ENCODE data around the gene PRR22. TPM values are rescaled to one million over a fixed set of nuclear protein-coding genes. Genes with fewer than 3 reads are reported as not detected.

The PRR22 gene
- total RNA-seq, 2 experiments from 2014 or later: 4.4 to 5.0 TPM

GRCh38 chr19:5826531-5827341, 42.2 kb upstream of the PRR22 start:
- DNase-seq (peak; percentile 54), ATAC-seq (no peak)
- peaks cover 7% of the 10 kb centered on the region for H3K4me1 Mint-ChIP-seq (ENCODE audit: low read depth)
- no peaks in the 10 kb centered on the region for H3K36me3 Mint-ChIP-seq (ENCODE audit: low read depth)
- H3K27me3 Mint-ChIP-seq: no peaks in the 10 kb centered on the region
- peak overlapping the region; percentile 79 for H3K27ac Mint-ChIP-seq
- TF ChIP-seq CTCF (IDR thresholded peaks at IDR 0.05): no peak
- ChIA-PET CTCF (interaction anchor here (1.8 to 3.5 kb wide), 2 partner anchors 23 to 141 kb away, joined by 4 to 36 read pairs; partner anchors contain the start of gene NRTN), POLR2A (interaction anchor here (1.6 to 3.5 kb wide), 3 partner anchors 37 to 108 kb away, joined by 7 to 34 read pairs (median 16); partner anchors contain the start of genes DUS3L, NDUFA11 and VMAC)
- no peaks in the 10 kb centered on the region for H3K9me3 Mint-ChIP-seq
- intact Hi-C loops (cut with micrococcal nuclease): no loop called here
- H3K4me3 Mint-ChIP-seq: peak overlapping the region; percentile 73

- no peaks in the 10 kb centered on the region for H3K9me3 Mint-ChIP-seq
- no peak overlapping the region for H3K27ac Mint-ChIP-seq
- no peak for ATAC-seq
- no peak for TF ChIP-seq CTCF (IDR thresholded peaks at IDR 0.05)
- no peaks in the 10 kb centered on the region for H3K36me3 Mint-ChIP-seq (ENCODE audit: low read depth)
- intact Hi-C loops (cut with micrococcal nuclease): no loop called here
- no peak for DNase-seq
- CTCF ChIA-PET: interaction anchor here (1.4 kb wide), 1 partner anchor 21 kb away, joined by 6 read pairs; no protein-coding TSS in a partner anchor
- H3K27me3 Mint-ChIP-seq: no peaks in the 10 kb centered on the region
- H3K4me1 Mint-ChIP-seq (ENCODE audit: low read depth): peaks cover 7% of the 10 kb centered on the region
- POLR2A ChIA-PET: no interaction called here
- no peak overlapping the region for H3K4me3 Mint-ChIP-seq
Observed at GRCh38 chr19:5825178-5825577, 40.6 kb upstream of the PRR22 start.

GRCh38 chr19:5824751-5825150, 40.2 kb upstream of the PRR22 start:
- no peaks in the 10 kb centered on the region for H3K9me3 Mint-ChIP-seq
- DNase-seq: no peak
- ChIA-PET POLR2A (interaction anchor here (0.9 kb wide), 1 partner anchor 11 kb away, joined by 3 read pairs; no protein-coding TSS in a partner anchor), CTCF (interaction anchor here (1.4 kb wide), 1 partner anchor 21 kb away, joined by 6 read pairs; no protein-coding TSS in a partner anchor)
- TF ChIP-seq CTCF (IDR thresholded peaks at IDR 0.05): no peak
- no peak for ATAC-seq
- intact Hi-C loops (cut with micrococcal nuclease): no loop called here
- no peak overlapping the region for H3K27ac Mint-ChIP-seq
- H3K4me3 Mint-ChIP-seq: no peak overlapping the region
- no peaks in the 10 kb centered on the region for H3K36me3 Mint-ChIP-seq (ENCODE audit: low read depth)
- H3K4me1 Mint-ChIP-seq (ENCODE audit: low read depth): peaks cover 7% of the 10 kb centered on the region
- H3K27me3 Mint-ChIP-seq: no peaks in the 10 kb centered on the region

- Mint-ChIP-seq H3K36me3 (ENCODE audit: low read depth) (no peaks in the 10 kb centered on the region), H3K9me3 (no peaks in the 10 kb centered on the region), H3K27me3 (no peaks in the 10 kb centered on the region), H3K27ac (no peak overlapping the region), H3K4me3 (no peak overlapping the region), H3K4me1 (ENCODE audit: low read depth) (peaks cover 5% of the 10 kb centered on the region)
- DNase-seq (no peak), ATAC-seq (no peak)
- ChIA-PET POLR2A (interaction anchor here (0.9 kb wide), 1 partner anchor 12 kb away, joined by 3 read pairs; no protein-coding TSS in a partner anchor), CTCF (interaction anchor here (1.4 to 1.6 kb wide), 3 partner anchors 16 to 20 kb away, joined by 3 to 9 read pairs (median 6); no protein-coding TSS in a partner anchor)
- intact Hi-C loops (cut with micrococcal nuclease): no loop called here
- TF ChIP-seq CTCF (IDR thresholded peaks at IDR 0.05): no peak
Observed at GRCh38 chr19:5823579-5824281, 39.2 kb upstream of the PRR22 start.
